Upper lobe of left lung (tissue), 4 donors: Measurements from ENCODE around the gene RNF224.

Experiments
- EP300 ChIP-seq, 4 donors: sonication (generic); formaldehyde crosslinking; IDR thresholded peaks; one replicate each; pipeline ENCODE4 v1.5.1; 2017; ENCODE audit warnings: antibody characterized with exemption in 4 of 4, control low read depth in 2 of 4
- TF ChIP-seq, protein P1 (sequence below), 6 experiments: fragments of 450-650 bp in 4 of 6; fragments of 200-600 bp in 2 of 6; sonication (generic) in 2 of 6; IDR thresholded peaks; one replicate each; pipeline ENCODE4 v1.5.1; 2016 to 2019; ENCODE audit warnings: antibody characterized with exemption in 6 of 6

GRCh38 chr9:137178201-137178938 is 48.9 kb upstream of the RNF224 start:
- TF ChIP-seq, protein P1, sequence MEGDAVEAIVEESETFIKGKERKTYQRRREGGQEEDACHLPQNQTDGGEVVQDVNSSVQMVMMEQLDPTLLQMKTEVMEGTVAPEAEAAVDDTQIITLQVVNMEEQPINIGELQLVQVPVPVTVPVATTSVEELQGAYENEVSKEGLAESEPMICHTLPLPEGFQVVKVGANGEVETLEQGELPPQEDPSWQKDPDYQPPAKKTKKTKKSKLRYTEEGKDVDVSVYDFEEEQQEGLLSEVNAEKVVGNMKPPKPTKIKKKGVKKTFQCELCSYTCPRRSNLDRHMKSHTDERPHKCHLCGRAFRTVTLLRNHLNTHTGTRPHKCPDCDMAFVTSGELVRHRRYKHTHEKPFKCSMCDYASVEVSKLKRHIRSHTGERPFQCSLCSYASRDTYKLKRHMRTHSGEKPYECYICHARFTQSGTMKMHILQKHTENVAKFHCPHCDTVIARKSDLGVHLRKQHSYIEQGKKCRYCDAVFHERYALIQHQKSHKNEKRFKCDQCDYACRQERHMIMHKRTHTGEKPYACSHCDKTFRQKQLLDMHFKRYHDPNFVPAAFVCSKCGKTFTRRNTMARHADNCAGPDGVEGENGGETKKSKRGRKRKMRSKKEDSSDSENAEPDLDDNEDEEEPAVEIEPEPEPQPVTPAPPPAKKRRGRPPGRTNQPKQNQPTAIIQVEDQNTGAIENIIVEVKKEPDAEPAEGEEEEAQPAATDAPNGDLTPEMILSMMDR (IDR thresholded peaks at IDR 0.05): no peak
- TF ChIP-seq EP300 (IDR thresholded peaks at IDR 0.05): no peak
